A549 (cell line): ENCODE measurements around the gene INHBC. TPM values are rescaled to one million over a fixed set of nuclear protein-coding genes. Genes with fewer than 3 reads are reported as not detected.
A peak's percentile ranks its signal among the peaks of the same experiment; 100 is the strongest.

Source experiments
- ATAC-seq, 2 experiments: fragments of 200-7000 bp in 1 of 2; fragments of >200 bp in 1 of 2; cut with Nextera tagmentation in 1 of 2; cut with Tn5 transposase in 1 of 2; 3 replicates each; pipeline versions ENCODE4 v1.8.0 to v1.9.1; 2018 to 2020; ENCODE audit warnings: mild to moderate bottlenecking in 1 of 2, moderate library complexity in 1 of 2
- CTCF ChIA-PET: fragments of 300-600 bp; sonication (Branson Sonifier 250); formaldehyde crosslinking; extraction: SDS; loops from one replicate; lab custom pipeline; 2021; ENCODE audit warnings: antibody characterized with exemption, inconsistent platforms; lab: Yijun Ruan, JAX
- POLR2A ChIA-PET: fragments of 350-600 bp; formaldehyde crosslinking; extraction: SDS; loops from one replicate; lab custom pipeline; 2021; ENCODE audit warnings: antibody characterized with exemption, inconsistent platforms; lab: Yijun Ruan, JAX
- DNase-seq, 2 experiments: peaks; one replicate each; pipeline versions ENCODE4 v3.0.0 to v3.0.0-alpha.2; 2011 to 2016; ENCODE audit warnings: low read depth in 1 of 2, low spot score in 1 of 2
- FAIRE-seq: peaks from 2 replicates; lab custom pipeline; 2011; peaks lifted over from hg19 to GRCh38; lab: Jason Lieb, UNC
- H3K27ac ChIP-seq, 2 experiments: fragments of >200 bp; sonication (Bioruptor Twin); formaldehyde crosslinking; 3 replicates each; pipeline ENCODE4 v1.5.1; 2016 to 2017
- H3K4me1 ChIP-seq: fragments of >200 bp; sonication (Bioruptor Twin); formaldehyde crosslinking; 3 replicates; pipeline ENCODE4 v1.6.1; 2016
- H3K4me2 ChIP-seq: fragments of >200 bp; sonication (Bioruptor Twin); formaldehyde crosslinking; 3 replicates; pipeline ENCODE4 v1.6.1; 2016
- H3K4me3 ChIP-seq: fragments of >200 bp; sonication (Bioruptor Twin); formaldehyde crosslinking; 3 replicates; pipeline ENCODE4 v1.5.1; 2016
- H3K9me3 ChIP-seq: fragments of >200 bp; sonication (Bioruptor Twin); formaldehyde crosslinking; 3 replicates; pipeline ENCODE4 v1.6.1; 2016
- ATOH8 ChIP-seq: fragments of 250-450 bp; sonication (Bioruptor Pico); IDR thresholded peaks from 2 replicates; pipeline ENCODE4 v1.5.0; 2020; ENCODE audit warnings: low read depth, mild to moderate bottlenecking, moderate library complexity
- BCL3 ChIP-seq: fragments of >200 bp; sonication (Bioruptor Twin); formaldehyde crosslinking; IDR thresholded peaks from 3 replicates; pipeline ENCODE4 v1.6.1; 2016
- ELK1 ChIP-seq: fragments of 150-350 bp; IDR thresholded peaks from 2 replicates; pipeline ENCODE4 v1.6.1; 2014; ENCODE audit warnings: low read depth, mild to moderate bottlenecking, low read length
- EP300 ChIP-seq, 2 experiments: fragments of >200 bp; sonication (Bioruptor Twin); formaldehyde crosslinking; IDR thresholded peaks; 2 replicates in 1 of 2; 3 replicates in 1 of 2; pipeline ENCODE4 v1.6.1; 2016 to 2017
- HDAC2 ChIP-seq: fragments of 200-600 bp; sonication (generic); IDR thresholded peaks from 2 replicates; pipeline ENCODE4 v1.6.1; 2016
- HEYL ChIP-seq: fragments of 250-450 bp; sonication (Bioruptor Pico); IDR thresholded peaks from 2 replicates; pipeline ENCODE4 v1.8.0; 2021; ENCODE audit warnings: mild to moderate bottlenecking, moderate library complexity
- HMGXB4 ChIP-seq: fragments of 250-450 bp; sonication (Bioruptor Pico); IDR thresholded peaks from 2 replicates; pipeline ENCODE4 v1.5.0; 2021; ENCODE audit warnings: mild to moderate bottlenecking, moderate library complexity, borderline replicate concordance
- HOXB5 ChIP-seq: fragments of 250-450 bp; sonication (Bioruptor Pico); IDR thresholded peaks from 2 replicates; pipeline ENCODE4 v1.5.0; 2020; ENCODE audit warnings: mild to moderate bottlenecking, moderate library complexity
- PBX3 ChIP-seq: IDR thresholded peaks from 2 replicates; pipeline ENCODE4 v1.6.1; 2012
- PHF8 ChIP-seq: fragments of 200-600 bp; sonication (generic); IDR thresholded peaks from 2 replicates; pipeline ENCODE4 v1.6.1; 2016; ENCODE audit warnings: low read depth, mild to moderate bottlenecking, antibody characterized with exemption, moderate library complexity, borderline replicate concordance
- POLR2A ChIP-seq: IDR thresholded peaks from 2 replicates; pipeline ENCODE4 v1.6.1; 2012; ENCODE audit warnings: mild to moderate bottlenecking, low read length
- POLR2AphosphoS2 ChIP-seq: conservative IDR thresholded peaks from 2 replicates; pipeline ENCODE4 v1.6.1; 2012; ENCODE audit warnings: low read length, improper control_type of control experiment, inconsistent platforms
- RAD21 ChIP-seq, 2 experiments: fragments of >200 bp in 1 of 2; sonication (Bioruptor Twin) in 1 of 2; formaldehyde crosslinking in 1 of 2; IDR thresholded peaks in 1 of 2; conservative IDR thresholded peaks in 1 of 2; 2 replicates in 1 of 2; 3 replicates in 1 of 2; pipeline ENCODE4 v1.6.1; 2012 to 2018; ENCODE audit warnings: inconsistent platforms in 1 of 2
- RFX5 ChIP-seq: fragments of 450-650 bp; IDR thresholded peaks from 2 replicates; pipeline ENCODE4 v1.7.1; 2014; ENCODE audit warnings: antibody characterized with exemption, mild to moderate bottlenecking, moderate library complexity
- SREBF2 ChIP-seq: fragments of 450-650 bp; IDR thresholded peaks from 2 replicates; pipeline ENCODE4 v1.6.1; 2014; ENCODE audit warnings: mild to moderate bottlenecking, moderate library complexity
- USF2 ChIP-seq: fragments of 450-650 bp; IDR thresholded peaks from 2 replicates; pipeline ENCODE4 v1.6.1; 2014; ENCODE audit warnings: antibody characterized with exemption
- ZFP36 ChIP-seq: fragments of 450-650 bp; IDR thresholded peaks from 2 replicates; pipeline ENCODE4 v1.6.1; 2014; ENCODE audit warnings: borderline replicate concordance; ENCODE audit not compliant: partially characterized antibody
- WGBS: methylation state at CpG from one replicate; pipeline ENCODE4 v1.1.6; 2017; ENCODE audit errors: missing lambda C conversion rate; 5-methylcytosine and 5-hydroxymethylcytosine counted together
- polyA plus RNA-seq, 4 experiments: library from polyadenylated mRNA; depleted of rRNA in 3 of 4; stranded (reverse); fragments of >200 nt; fragmentation: RNase III in 1 of 4; extraction: RNeasy Plus Mini Kit Qiagen cat#74134 plus additional on column Dnase treatment in 1 of 4; gene quantifications; 2 replicates in 3 of 4; 3 replicates in 1 of 4; pipeline ENCODE4 v1.2.3, GENCODE V29; 2011 to 2017
- TF ChIP-seq, protein P1 (sequence below): fragments of >200 bp; sonication (Bioruptor Twin); formaldehyde crosslinking; IDR thresholded peaks from 3 replicates; pipeline ENCODE4 v1.5.1; 2016

Gene INHBC
- polyA plus RNA-seq, 2 of the 4 experiments (the other 2 are of a cell fraction): 0.08 TPM; not detected in 1

GRCh38 chr12:57435293-57435692, 709 bp downstream of the INHBC start:
- 62% methylated on average over 4 of the region's 4 CpGs for WGBS
- H3K27ac ChIP-seq: peak overlapping the region in 1 of 2 experiments; percentile 21; a peak in 1 of 6 replicates
- H3K4me2 ChIP-seq: no peak overlapping the region
- CTCF ChIA-PET: interaction anchor here (0.6 to 4.8 kb wide), 9 partner anchors 12 to 99 kb away, joined by 3 to 32 read pairs (median 4); partner anchors contain the start of genes GLI1 and INHBE
- POLR2A ChIA-PET: no interaction called here
- no peak for ATAC-seq
- no peak for DNase-seq
- no peaks in the 10 kb centered on the region for H3K9me3 ChIP-seq
- FAIRE-seq: no peak
- H3K4me3 ChIP-seq: no peak overlapping the region
- H3K4me1 ChIP-seq: peaks cover 13% of the 10 kb centered on the region; the same call in 2 of the 3 replicates
- no peak for TF ChIP-seq USF2
- no peak for TF ChIP-seq PHF8
- no peak for TF ChIP-seq HMGXB4 (CRISPR knock-in tag)
- TF ChIP-seq, protein P1, sequence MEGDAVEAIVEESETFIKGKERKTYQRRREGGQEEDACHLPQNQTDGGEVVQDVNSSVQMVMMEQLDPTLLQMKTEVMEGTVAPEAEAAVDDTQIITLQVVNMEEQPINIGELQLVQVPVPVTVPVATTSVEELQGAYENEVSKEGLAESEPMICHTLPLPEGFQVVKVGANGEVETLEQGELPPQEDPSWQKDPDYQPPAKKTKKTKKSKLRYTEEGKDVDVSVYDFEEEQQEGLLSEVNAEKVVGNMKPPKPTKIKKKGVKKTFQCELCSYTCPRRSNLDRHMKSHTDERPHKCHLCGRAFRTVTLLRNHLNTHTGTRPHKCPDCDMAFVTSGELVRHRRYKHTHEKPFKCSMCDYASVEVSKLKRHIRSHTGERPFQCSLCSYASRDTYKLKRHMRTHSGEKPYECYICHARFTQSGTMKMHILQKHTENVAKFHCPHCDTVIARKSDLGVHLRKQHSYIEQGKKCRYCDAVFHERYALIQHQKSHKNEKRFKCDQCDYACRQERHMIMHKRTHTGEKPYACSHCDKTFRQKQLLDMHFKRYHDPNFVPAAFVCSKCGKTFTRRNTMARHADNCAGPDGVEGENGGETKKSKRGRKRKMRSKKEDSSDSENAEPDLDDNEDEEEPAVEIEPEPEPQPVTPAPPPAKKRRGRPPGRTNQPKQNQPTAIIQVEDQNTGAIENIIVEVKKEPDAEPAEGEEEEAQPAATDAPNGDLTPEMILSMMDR: no peak
- no peak for TF ChIP-seq RAD21 (conservative IDR thresholded peaks at IDR 0.05 in 1 of 2, IDR thresholded peaks at IDR 0.05 in 1 of 2)
- TF ChIP-seq ELK1: no peak
- no peak for TF ChIP-seq BCL3
- no peak for TF ChIP-seq HOXB5 (CRISPR knock-in tag)
- TF ChIP-seq PBX3: no peak
- no peak for TF ChIP-seq SREBF2
- no peak for TF ChIP-seq RFX5

- H3K4me3 ChIP-seq: no peak overlapping the region
- ChIA-PET CTCF (interaction anchor here (1.4 to 3.9 kb wide), 3 partner anchors 14 to 199 kb away, joined by 3 to 22 read pairs (median 19); partner anchors contain the start of gene INHBE), POLR2A (no interaction called here)
- H3K27ac ChIP-seq: no peak overlapping the region
- H3K4me2 ChIP-seq: no peak overlapping the region
- H3K4me1 ChIP-seq: peaks cover 6% of the 10 kb centered on the region; the same call in 1 of the 3 replicates
- DNase-seq (no peak), FAIRE-seq (no peak), ATAC-seq (no peak)
- no peak for TF ChIP-seq ZFP36
- TF ChIP-seq HOXB5 (CRISPR knock-in tag): no peak
- no peak for TF ChIP-seq POLR2AphosphoS2
- no peak for TF ChIP-seq USF2
- no peak for TF ChIP-seq POLR2A
- TF ChIP-seq EP300 (IDR thresholded peaks at IDR 0.05): no peak
- no peak for TF ChIP-seq HEYL (CRISPR knock-in tag)
- no peak for TF ChIP-seq HDAC2
- no peak for TF ChIP-seq ATOH8
- peaks cover 15% of the 10 kb centered on the region for H3K9me3 ChIP-seq
- WGBS: 96% methylated on average over 1 of the region's 1 CpG
These were observed 3.8 kb downstream of the INHBC start for GRCh38 chr12:57438400-57438799.
